Gastrocnemius medialis (tissue), 4 donors: ENCODE measurements around the gene AHNAK2.

Source experiments
- POLR2A ChIP-seq, 2 donors: fragments of 450-650 bp; IDR thresholded peaks; one replicate each; pipeline ENCODE4 v1.6.1; 2017; ENCODE audit warnings: antibody characterized with exemption in 2 of 2, mild to moderate bottlenecking in 2 of 2, moderate library complexity in 2 of 2
- TF ChIP-seq, protein P1 (sequence below), 5 experiments: fragments of 450-650 bp in 3 of 5; fragments of 200-600 bp in 2 of 5; sonication (generic) in 2 of 5; IDR thresholded peaks in 4 of 5; conservative IDR thresholded peaks in 1 of 5; 1 replicate in 4 of 5; 2 replicates in 1 of 5; pipeline ENCODE4 v1.5.1; 2016 to 2019; ENCODE audit warnings: antibody characterized with exemption in 5 of 5, mild to moderate bottlenecking in 3 of 5, moderate library complexity in 3 of 5

DNA sequence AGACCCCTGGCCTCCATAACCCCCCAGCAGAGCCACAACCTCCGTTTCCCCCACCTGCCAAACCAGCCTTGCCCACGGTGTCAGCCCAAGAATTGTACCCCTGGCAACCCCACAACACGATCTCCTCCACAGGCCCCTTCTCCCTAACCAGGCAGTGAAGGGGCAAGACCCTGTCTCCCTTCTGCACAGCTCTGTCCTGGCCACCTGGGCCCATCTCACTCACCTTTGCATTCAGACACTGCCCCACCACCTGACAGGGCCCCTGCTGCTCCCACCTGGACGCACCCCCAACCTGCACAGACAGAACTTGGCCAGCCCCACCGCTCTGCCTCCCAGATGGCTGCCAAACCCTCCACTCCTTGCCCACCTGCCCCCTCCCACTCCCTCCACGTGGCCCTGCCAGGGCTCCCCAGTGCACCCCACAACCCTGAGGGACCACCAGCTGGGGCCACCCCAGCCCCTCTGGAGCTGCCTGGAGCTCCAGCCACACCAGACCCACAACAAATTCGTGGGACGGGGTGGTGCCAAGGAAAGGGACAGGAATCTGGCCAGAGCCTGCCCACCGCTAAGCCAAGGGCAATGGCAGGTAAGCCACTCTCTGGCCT, 11.8 kb downstream of the AHNAK2 start:
- TF ChIP-seq, protein P1, sequence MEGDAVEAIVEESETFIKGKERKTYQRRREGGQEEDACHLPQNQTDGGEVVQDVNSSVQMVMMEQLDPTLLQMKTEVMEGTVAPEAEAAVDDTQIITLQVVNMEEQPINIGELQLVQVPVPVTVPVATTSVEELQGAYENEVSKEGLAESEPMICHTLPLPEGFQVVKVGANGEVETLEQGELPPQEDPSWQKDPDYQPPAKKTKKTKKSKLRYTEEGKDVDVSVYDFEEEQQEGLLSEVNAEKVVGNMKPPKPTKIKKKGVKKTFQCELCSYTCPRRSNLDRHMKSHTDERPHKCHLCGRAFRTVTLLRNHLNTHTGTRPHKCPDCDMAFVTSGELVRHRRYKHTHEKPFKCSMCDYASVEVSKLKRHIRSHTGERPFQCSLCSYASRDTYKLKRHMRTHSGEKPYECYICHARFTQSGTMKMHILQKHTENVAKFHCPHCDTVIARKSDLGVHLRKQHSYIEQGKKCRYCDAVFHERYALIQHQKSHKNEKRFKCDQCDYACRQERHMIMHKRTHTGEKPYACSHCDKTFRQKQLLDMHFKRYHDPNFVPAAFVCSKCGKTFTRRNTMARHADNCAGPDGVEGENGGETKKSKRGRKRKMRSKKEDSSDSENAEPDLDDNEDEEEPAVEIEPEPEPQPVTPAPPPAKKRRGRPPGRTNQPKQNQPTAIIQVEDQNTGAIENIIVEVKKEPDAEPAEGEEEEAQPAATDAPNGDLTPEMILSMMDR (IDR thresholded peaks at IDR 0.05 in 4 of 5, conservative IDR thresholded peaks at IDR 0.05 in 1 of 5): no peak
- no peak for TF ChIP-seq POLR2A (IDR thresholded peaks at IDR 0.05)
